MCF 10A (cell line): ENCODE results near the gene CTNNA2. TPM values are rescaled to one million over a fixed set of nuclear protein-coding genes. Genes with fewer than 3 reads are reported as not detected.

Experiments
- BruUV-seq: library from RNA; stranded (reverse); fragments of 400-500 nt; replicated peaks from 2 replicates; lab custom pipeline; 2021; lab: Mats Ljungman, UMichigan
- CTCF ChIA-PET: fragments of 300-600 bp; sonication (Branson Sonifier 250); formaldehyde crosslinking; extraction: SDS; loops from one replicate; lab custom pipeline; 2021; ENCODE audit warnings: antibody characterized with exemption, inconsistent platforms; lab: Yijun Ruan, JAX
- POLR2A ChIA-PET: fragments of 300-600, 350-650 bp; sonication (Branson Sonifier 250); formaldehyde crosslinking; extraction: SDS; loops from one replicate; lab custom pipeline; 2020; ENCODE audit warnings: antibody characterized with exemption, inconsistent platforms; lab: Yijun Ruan, JAX
- DNase-seq: peaks from one replicate; pipeline ENCODE4 v3.0.0-alpha.2; 2018; ENCODE audit not compliant: unreplicated experiment
- H3K27ac Mint-ChIP-seq: one replicate; pipeline ENCODE4 v1.8.0; 2022; ENCODE audit warnings: mild to moderate bottlenecking, low read depth, mixed read lengths; ENCODE audit not compliant: unreplicated experiment
- H3K27me3 Mint-ChIP-seq: one replicate; pipeline ENCODE4 v1.8.0; 2022; ENCODE audit warnings: mixed read lengths; ENCODE audit not compliant: insufficient read depth, unreplicated experiment
- H3K36me3 Mint-ChIP-seq: one replicate; pipeline ENCODE4 v1.8.0; 2022; ENCODE audit warnings: mild to moderate bottlenecking, moderate library complexity, mixed read lengths; ENCODE audit not compliant: insufficient read depth, unreplicated experiment
- H3K4me1 Mint-ChIP-seq: one replicate; pipeline ENCODE4 v1.8.0; 2022; ENCODE audit warnings: mixed read lengths; ENCODE audit not compliant: insufficient read depth, unreplicated experiment
- H3K4me3 Mint-ChIP-seq: one replicate; pipeline ENCODE4 v1.8.0; 2022; ENCODE audit warnings: mild to moderate bottlenecking, moderate library complexity, mixed read lengths; ENCODE audit not compliant: unreplicated experiment
- H3K9me3 Mint-ChIP-seq: one replicate; pipeline ENCODE4 v1.8.0; 2022; ENCODE audit warnings: mixed read lengths; ENCODE audit not compliant: unreplicated experiment
- CTCF ChIP-seq: fragments of 200-600 bp; IDR thresholded peaks from one replicate; pipeline ENCODE4 v1.8.0; 2022; ENCODE audit warnings: antibody characterized with exemption, mild to moderate bottlenecking; ENCODE audit not compliant: unreplicated experiment
- intact Hi-C: fragments of 100-400 bp; cut with micrococcal nuclease; formaldehyde crosslinking; loops from 2 replicates; pipeline ENCODE4 v1.14.1; 2022
- total RNA-seq: library from RNA; stranded (reverse); gene quantifications from 2 replicates; pipeline ENCODE4 v1.2.3, GENCODE V29; 2022

The CTNNA2 gene
- total RNA-seq, 1 experiment from 2014 or later, result not detected

- intact Hi-C loops, result no loop called here
- no peaks in the 10 kb centered on the region for H3K36me3 Mint-ChIP-seq
- no peak for TF ChIP-seq CTCF
- no peak overlapping the region for H3K4me3 Mint-ChIP-seq
- no TSS peak for BruUV-seq
- DNase-seq, result no peak
- no peaks in the 10 kb centered on the region for H3K9me3 Mint-ChIP-seq
- H3K27ac Mint-ChIP-seq, result no peak overlapping the region
- CTCF ChIA-PET, result interaction anchor here (0.5 to 0.6 kb wide), 2 partner anchors 9 to 141 kb away, joined by 3 to 5 read pairs; no protein-coding TSS in a partner anchor
- H3K27me3 Mint-ChIP-seq, result no peaks in the 10 kb centered on the region
- POLR2A ChIA-PET, result no interaction called here
- no peaks in the 10 kb centered on the region for H3K4me1 Mint-ChIP-seq
Measured at GRCh38 chr2:80333886-80334285, 821.0 kb downstream of the CTNNA2 start.

GRCh38 chr2:80335411-80335810 is 822.6 kb downstream of the CTNNA2 start:
- H3K4me3 Mint-ChIP-seq, result no peak overlapping the region
- no TSS peak for BruUV-seq
- no peak overlapping the region for H3K27ac Mint-ChIP-seq
- no peaks in the 10 kb centered on the region for H3K4me1 Mint-ChIP-seq
- no peaks in the 10 kb centered on the region for H3K9me3 Mint-ChIP-seq
- DNase-seq, result no peak
- no peak for TF ChIP-seq CTCF
- H3K36me3 Mint-ChIP-seq, result no peaks in the 10 kb centered on the region
- no peaks in the 10 kb centered on the region for H3K27me3 Mint-ChIP-seq
- POLR2A ChIA-PET, result no interaction called here
- CTCF ChIA-PET, result interaction anchor here (1.4 kb wide), 1 partner anchor 8 kb away, joined by 4 read pairs; no protein-coding TSS in a partner anchor
- intact Hi-C loops, result no loop called here

GRCh38 chr2:80338794-80339193 is 825.9 kb downstream of the CTNNA2 start:
- H3K36me3 Mint-ChIP-seq, result no peaks in the 10 kb centered on the region
- ChIA-PET CTCF (interaction anchor here (0.5 to 1.4 kb wide), 2 partner anchors 13 to 558 kb away, joined by 5 to 6 read pairs; no protein-coding TSS in a partner anchor), POLR2A (interaction anchor here (0.6 kb wide), 1 partner anchor 212 kb away, joined by 3 read pairs; no protein-coding TSS in a partner anchor)
- no peaks in the 10 kb centered on the region for H3K4me1 Mint-ChIP-seq
- H3K4me3 Mint-ChIP-seq, result no peak overlapping the region
- no TSS peak for BruUV-seq
- H3K9me3 Mint-ChIP-seq, result no peaks in the 10 kb centered on the region
- no peak for TF ChIP-seq CTCF
- H3K27me3 Mint-ChIP-seq, result no peaks in the 10 kb centered on the region
- no peak for DNase-seq
- intact Hi-C loops, result no loop called here
- no peak overlapping the region for H3K27ac Mint-ChIP-seq

GRCh38 chr2:80340022-80340421 is 827.2 kb downstream of the CTNNA2 start:
- BruUV-seq, result no TSS peak
- no peak overlapping the region for H3K4me3 Mint-ChIP-seq
- H3K27ac Mint-ChIP-seq, result no peak overlapping the region
- no peaks in the 10 kb centered on the region for H3K9me3 Mint-ChIP-seq
- TF ChIP-seq CTCF, result no peak
- intact Hi-C loops, result no loop called here
- CTCF ChIA-PET, result interaction anchor here (1.0 kb wide), 1 partner anchor 266 kb away, joined by 3 read pairs; no protein-coding TSS in a partner anchor
- no peak for DNase-seq
- no peaks in the 10 kb centered on the region for H3K36me3 Mint-ChIP-seq
- no peaks in the 10 kb centered on the region for H3K27me3 Mint-ChIP-seq
- H3K4me1 Mint-ChIP-seq, result no peaks in the 10 kb centered on the region
- POLR2A ChIA-PET, result no interaction called here
